HepG2 (cell line): Measurements from ENCODE around the gene CCBE1. TPM values are rescaled to one million over a fixed set of nuclear protein-coding genes. Genes with fewer than 3 reads are reported as not detected.

Source experiments
- ATAC-seq: fragments of 200-7000 bp; cut with Tn5 transposase; 3 replicates; pipeline ENCODE4 v1.9.1; 2020; ENCODE audit warnings: mild to moderate bottlenecking, moderate library complexity
- BruUV-seq: library from RNA; stranded (reverse); fragments of 400-500 nt; replicated peaks from 2 replicates; lab custom pipeline; 2021; lab: Mats Ljungman, UMichigan
- CTCF ChIA-PET: fragments of 300-600 bp; formaldehyde crosslinking; extraction: SDS; loops from one replicate; lab custom pipeline; 2021; ENCODE audit warnings: low total read pairs, inconsistent platforms, low intra/inter-chr PET ratio; lab: Yijun Ruan, JAX
- POLR2A ChIA-PET: fragments of 350-600 bp; sonication (Branson Sonifier 250); formaldehyde crosslinking; loops from one replicate; lab custom pipeline; 2020; ENCODE audit warnings: antibody characterized with exemption, inconsistent platforms; lab: Yijun Ruan, JAX
- DNase-seq: peaks from one replicate; pipeline ENCODE4 v3.0.0-alpha.2; 2015; ENCODE audit warnings: low spot score
- FAIRE-seq: peaks from 3 replicates; lab custom pipeline; 2011; peaks lifted over from hg19 to GRCh38; lab: Jason Lieb, UNC
- H2AFZ ChIP-seq: one replicate; pipeline ENCODE4 v1.6.1; 2011; ENCODE audit warnings: low read length, inconsistent platforms
- H3K27ac ChIP-seq: fragments of 300-600 bp; 3 replicates; pipeline ENCODE4 v1.8.0; 2011; ENCODE audit warnings: mixed run types, mild to moderate bottlenecking, mixed read lengths, low read length, inconsistent platforms; ENCODE audit not compliant: insufficient read depth; ENCODE audit errors: extremely low read length
- H3K27me3 ChIP-seq, 2 experiments: fragments of 200-600 bp in 1 of 2; 2 replicates in 1 of 2; 3 replicates in 1 of 2; pipeline versions ENCODE4 v1.6.0 to v1.8.0; 2011; ENCODE audit warnings: low read length in 2 of 2, mild to moderate bottlenecking in 2 of 2, moderate library complexity in 2 of 2, inconsistent platforms in 1 of 2; ENCODE audit not compliant: insufficient read depth in 2 of 2, control insufficient read depth in 1 of 2
- H3K36me3 ChIP-seq, 2 experiments: fragments of 200-600 bp in 1 of 2; replicated peaks in 1 of 2; 2 replicates in 1 of 2; 3 replicates in 1 of 2; pipeline versions ENCODE4 v1.5.1 to v1.8.0; 2011; ENCODE audit warnings: low read length in 2 of 2, inconsistent platforms in 1 of 2; ENCODE audit not compliant: insufficient read depth in 2 of 2, control insufficient read depth in 1 of 2
- H3K4me1 ChIP-seq: 2 replicates; pipeline ENCODE4 v1.5.1; 2012; ENCODE audit warnings: low read length, inconsistent platforms; ENCODE audit not compliant: insufficient read depth
- H3K4me2 ChIP-seq: 2 replicates; pipeline ENCODE4 v1.6.0; 2011; ENCODE audit warnings: low read depth, low read length, inconsistent platforms
- H3K4me3 ChIP-seq, 3 experiments: fragments of 200-600 bp in 1 of 3; sonication (generic), shearing (Covaris generic) in 1 of 3; replicated peaks in 1 of 3; 2 replicates each; pipeline ENCODE4 v1.5.1; 2011 to 2016; ENCODE audit warnings: low read length in 3 of 3, inconsistent platforms in 2 of 3, low read depth in 2 of 3, mild to moderate bottlenecking in 2 of 3, control low read depth in 1 of 3, mixed read lengths in 1 of 3; ENCODE audit not compliant: insufficient read depth in 1 of 3
- H3K79me2 ChIP-seq: one replicate; pipeline ENCODE4 v1.6.1; 2011; ENCODE audit warnings: low read length, inconsistent platforms; ENCODE audit not compliant: insufficient read depth
- H3K9ac ChIP-seq: 2 replicates; pipeline ENCODE4 v1.6.0; 2011; ENCODE audit warnings: mild to moderate bottlenecking, low read depth, low read length, inconsistent platforms; ENCODE audit not compliant: insufficient read depth
- H3K9me3 ChIP-seq: 2 replicates; pipeline ENCODE4 v1.5.1; 2012; ENCODE audit warnings: mild to moderate bottlenecking, low read length
- H4K20me1 ChIP-seq: 2 replicates; pipeline ENCODE4 v1.6.0; 2011; ENCODE audit warnings: inconsistent platforms, mild to moderate bottlenecking, low read length, moderate library complexity; ENCODE audit not compliant: insufficient read depth
- FIP1L1 ChIP-seq: fragments of 200-400 bp; formaldehyde crosslinking; IDR thresholded peaks from 2 replicates; pipeline ENCODE4 v1.6.1; 2018; ENCODE audit warnings: low read depth, mild to moderate bottlenecking, low read length, moderate library complexity, borderline replicate concordance; ENCODE audit not compliant: insufficient read depth
- FOSL1 ChIP-seq: sonication (generic); formaldehyde crosslinking; IDR thresholded peaks from 2 replicates; pipeline ENCODE4 v1.9.0; 2021; ENCODE audit warnings: missing genetic modification reagents, borderline replicate concordance
- FOXK1 ChIP-seq: sonication (generic); formaldehyde crosslinking; IDR thresholded peaks from 2 replicates; pipeline ENCODE4 v1.4.0; 2020; ENCODE audit warnings: low read depth, missing genetic modification reagents, borderline replicate concordance
- KLF9 ChIP-seq: IDR thresholded peaks from 2 replicates; pipeline ENCODE4 v1.6.1; 2016; ENCODE audit warnings: low read depth
- MAFF ChIP-seq: IDR thresholded peaks from 2 replicates; pipeline ENCODE4 v1.6.1; 2011; ENCODE audit warnings: low read depth, low read length, improper control_type of control experiment
- NFE2 ChIP-seq: sonication (generic); formaldehyde crosslinking; IDR thresholded peaks from 2 replicates; pipeline ENCODE4 v1.4.0; 2020; ENCODE audit warnings: missing genetic modification reagents
- PRPF4 ChIP-seq: fragments of 200-400 bp; formaldehyde crosslinking; IDR thresholded peaks from 2 replicates; pipeline ENCODE4 v1.6.1; 2016; ENCODE audit warnings: low read length, low read depth; ENCODE audit not compliant: poor library complexity, severe bottlenecking
- SIN3A ChIP-seq: IDR thresholded peaks from 2 replicates; pipeline ENCODE4 v1.6.1; 2011; ENCODE audit warnings: low read depth, mild to moderate bottlenecking, control low read depth, low read length, borderline replicate concordance
- TMF1 ChIP-seq: sonication (generic); formaldehyde crosslinking; IDR thresholded peaks from 2 replicates; pipeline ENCODE4 v1.8.1; 2022; ENCODE audit warnings: low read depth, missing genetic modification reagents
- U2AF1 ChIP-seq: fragments of 200-400 bp; formaldehyde crosslinking; optimal IDR thresholded peaks from 2 replicates; pipeline ENCODE3; 2017; ENCODE audit warnings: mild to moderate bottlenecking, low read depth, low read length
- ZKSCAN5 ChIP-seq: sonication (generic); formaldehyde crosslinking; IDR thresholded peaks from 2 replicates; pipeline ENCODE4 v1.5.1; 2020; ENCODE audit warnings: mild to moderate bottlenecking, missing genetic modification reagents
- ZNF251 ChIP-seq: sonication (generic); formaldehyde crosslinking; IDR thresholded peaks from 2 replicates; pipeline ENCODE4 v1.9.0; 2021; ENCODE audit warnings: mild to moderate bottlenecking, missing genetic modification reagents
- ZNF446 ChIP-seq: sonication (generic); formaldehyde crosslinking; IDR thresholded peaks from 2 replicates; pipeline ENCODE4 v1.5.0; 2020; ENCODE audit warnings: mild to moderate bottlenecking, missing genetic modification reagents
- ZNF564 ChIP-seq: sonication (generic); formaldehyde crosslinking; IDR thresholded peaks from 2 replicates; pipeline ENCODE4 v1.8.1; 2023; ENCODE audit warnings: mild to moderate bottlenecking, missing genetic modification reagents
- ZSCAN31 ChIP-seq: sonication (generic); formaldehyde crosslinking; IDR thresholded peaks from 2 replicates; pipeline ENCODE4 v1.5.0; 2020; ENCODE audit warnings: low read depth, mild to moderate bottlenecking, missing genetic modification reagents
- WGBS: methylation state at CpG from one replicate; pipeline ENCODE4 v1.1.6; 2017; ENCODE audit warnings: low lambda C conversion rate; 5-methylcytosine and 5-hydroxymethylcytosine counted together
- in situ Hi-C: cut with HindIII; loops from 2 replicates; pipeline ENCODE4 v1.10.0; 2017; ENCODE audit warnings: low pct_unique_long_range_greater_than_20kb; ENCODE audit not compliant: extremely low pct_ligation_motif_present
- intact Hi-C: fragments of 100-400 bp; cut with micrococcal nuclease; formaldehyde crosslinking; loops from one replicate; pipeline ENCODE4 v1.10.0; 2022; ENCODE audit not compliant: unreplicated experiment
- polyA plus RNA-seq, 8 experiments: library from polyadenylated mRNA; depleted of rRNA in 3 of 8; stranded (reverse) in 7 of 8; unstranded in 1 of 8; fragments of >200 nt; fragmentation: Illumina TruSeq in 4 of 8; extraction: Trizol in 4 of 8; gene quantifications; 2 replicates each; pipeline versions ENCODE4 v1.2.1 to v1.2.3, GENCODE V29; 2011 to 2016; ENCODE audit warnings: low read depth in 4 of 8, missing spikeins in 1 of 8, mixed read lengths in 1 of 8; ENCODE audit not compliant: insufficient read depth in 1 of 8
- total RNA-seq, 5 experiments: library from RNA; depleted of rRNA; stranded (reverse); fragments of >200 nt; fragmentation: Illumina TruSeq; extraction: Trizol; gene quantifications; 2 replicates each; pipeline ENCODE4 v1.2.3, GENCODE V29; 2016; ENCODE audit warnings: low read depth in 1 of 5
- TF ChIP-seq, protein P1 (sequence below): sonication (generic); formaldehyde crosslinking; conservative IDR thresholded peaks from 2 replicates; pipeline ENCODE4 v1.8.0; 2022; ENCODE audit warnings: mild to moderate bottlenecking, moderate library complexity, missing genetic modification reagents
- TF ChIP-seq, protein P2 (sequence below): sonication (generic); formaldehyde crosslinking; IDR thresholded peaks from 2 replicates; pipeline ENCODE4 v1.4.0; 2020; ENCODE audit warnings: missing genetic modification reagents
- TF ChIP-seq, protein P3 (sequence below): sonication (generic); formaldehyde crosslinking; IDR thresholded peaks from 2 replicates; pipeline ENCODE4 v1.4.0; 2020; ENCODE audit warnings: missing genetic modification reagents, borderline replicate concordance

The CCBE1 gene
- total and polyA plus RNA-seq, 2 of the 13 experiments (the other 11 are each of a cell fraction or from before 2014, with no cell fraction given): not detected

DNA sequence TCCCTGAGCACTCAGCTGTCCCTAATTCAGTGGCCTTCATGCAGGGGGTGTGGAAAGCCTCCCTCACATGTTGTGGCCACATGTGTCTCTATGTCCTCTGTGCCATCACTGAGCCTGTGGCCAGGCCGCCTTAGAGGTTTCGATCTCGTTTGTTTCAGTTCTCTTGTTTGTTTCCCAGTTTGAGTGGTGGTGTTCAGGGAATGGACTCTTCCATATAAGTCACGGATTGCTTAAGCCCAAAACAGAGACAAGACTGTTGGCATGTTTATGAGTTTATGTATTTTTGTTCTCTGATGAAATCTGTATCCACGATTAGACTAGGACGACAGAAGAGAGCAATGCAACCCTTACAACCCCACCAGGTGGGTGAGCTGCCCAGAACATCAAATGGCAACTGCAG, 134.5 kb downstream of the CCBE1 start:
- H3K4me2 ChIP-seq: no peak overlapping the region
- no TSS peak for BruUV-seq
- WGBS: 12% methylated on average over 6 of the region's 6 CpGs

More for the DNA sequence above, 134.5 kb downstream of the CCBE1 start:
- FAIRE-seq: no peak
- Histone ChIP-seq H3K27ac (no peak overlapping the region), H4K20me1 (no peaks in the 10 kb centered on the region), H3K4me1 (no peaks in the 10 kb centered on the region), H3K36me3 (no peaks in the 10 kb centered on the region), H3K9me3 (no peaks in the 10 kb centered on the region), H3K27me3 (peaks cover 0 to 4% of the 10 kb centered on the region in 2 experiments; a peak in 1 of 5 replicates), H3K79me2 (no peaks in the 10 kb centered on the region), H3K9ac (no peak overlapping the region), H2AFZ (no peak overlapping the region), H3K4me3 (no peak overlapping the region)
- TF ChIP-seq ZSCAN31 (CRISPR knock-in tag) (no peak), FOXK1 (CRISPR knock-in tag) (no peak), MAFF (no peak), SIN3A (no peak), U2AF1 (no peak), ZNF564 (CRISPR knock-in tag) (no peak), NFE2 (CRISPR knock-in tag) (no peak), FOSL1 (no peak), ZNF251 (CRISPR knock-in tag) (no peak), ZNF446 (CRISPR knock-in tag) (no peak), FIP1L1 (no peak), PRPF4 (no peak), ZKSCAN5 (CRISPR knock-in tag) (no peak), TMF1 (CRISPR knock-in tag) (no peak), KLF9 (CRISPR knock-in tag) (no peak)
- TF ChIP-seq, protein P1, sequence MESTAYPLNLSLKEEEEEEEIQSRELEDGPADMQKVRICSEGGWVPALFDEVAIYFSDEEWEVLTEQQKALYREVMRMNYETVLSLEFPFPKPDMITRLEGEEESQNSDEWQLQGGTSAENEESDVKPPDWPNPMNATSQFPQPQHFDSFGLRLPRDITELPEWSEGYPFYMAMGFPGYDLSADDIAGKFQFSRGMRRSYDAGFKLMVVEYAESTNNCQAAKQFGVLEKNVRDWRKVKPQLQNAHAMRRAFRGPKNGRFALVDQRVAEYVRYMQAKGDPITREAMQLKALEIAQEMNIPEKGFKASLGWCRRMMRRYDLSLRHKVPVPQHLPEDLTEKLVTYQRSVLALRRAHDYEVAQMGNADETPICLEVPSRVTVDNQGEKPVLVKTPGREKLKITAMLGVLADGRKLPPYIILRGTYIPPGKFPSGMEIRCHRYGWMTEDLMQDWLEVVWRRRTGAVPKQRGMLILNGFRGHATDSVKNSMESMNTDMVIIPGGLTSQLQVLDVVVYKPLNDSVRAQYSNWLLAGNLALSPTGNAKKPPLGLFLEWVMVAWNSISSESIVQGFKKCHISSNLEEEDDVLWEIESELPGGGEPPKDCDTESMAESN (CRISPR knock-in tag): no peak
- TF ChIP-seq, protein P2, sequence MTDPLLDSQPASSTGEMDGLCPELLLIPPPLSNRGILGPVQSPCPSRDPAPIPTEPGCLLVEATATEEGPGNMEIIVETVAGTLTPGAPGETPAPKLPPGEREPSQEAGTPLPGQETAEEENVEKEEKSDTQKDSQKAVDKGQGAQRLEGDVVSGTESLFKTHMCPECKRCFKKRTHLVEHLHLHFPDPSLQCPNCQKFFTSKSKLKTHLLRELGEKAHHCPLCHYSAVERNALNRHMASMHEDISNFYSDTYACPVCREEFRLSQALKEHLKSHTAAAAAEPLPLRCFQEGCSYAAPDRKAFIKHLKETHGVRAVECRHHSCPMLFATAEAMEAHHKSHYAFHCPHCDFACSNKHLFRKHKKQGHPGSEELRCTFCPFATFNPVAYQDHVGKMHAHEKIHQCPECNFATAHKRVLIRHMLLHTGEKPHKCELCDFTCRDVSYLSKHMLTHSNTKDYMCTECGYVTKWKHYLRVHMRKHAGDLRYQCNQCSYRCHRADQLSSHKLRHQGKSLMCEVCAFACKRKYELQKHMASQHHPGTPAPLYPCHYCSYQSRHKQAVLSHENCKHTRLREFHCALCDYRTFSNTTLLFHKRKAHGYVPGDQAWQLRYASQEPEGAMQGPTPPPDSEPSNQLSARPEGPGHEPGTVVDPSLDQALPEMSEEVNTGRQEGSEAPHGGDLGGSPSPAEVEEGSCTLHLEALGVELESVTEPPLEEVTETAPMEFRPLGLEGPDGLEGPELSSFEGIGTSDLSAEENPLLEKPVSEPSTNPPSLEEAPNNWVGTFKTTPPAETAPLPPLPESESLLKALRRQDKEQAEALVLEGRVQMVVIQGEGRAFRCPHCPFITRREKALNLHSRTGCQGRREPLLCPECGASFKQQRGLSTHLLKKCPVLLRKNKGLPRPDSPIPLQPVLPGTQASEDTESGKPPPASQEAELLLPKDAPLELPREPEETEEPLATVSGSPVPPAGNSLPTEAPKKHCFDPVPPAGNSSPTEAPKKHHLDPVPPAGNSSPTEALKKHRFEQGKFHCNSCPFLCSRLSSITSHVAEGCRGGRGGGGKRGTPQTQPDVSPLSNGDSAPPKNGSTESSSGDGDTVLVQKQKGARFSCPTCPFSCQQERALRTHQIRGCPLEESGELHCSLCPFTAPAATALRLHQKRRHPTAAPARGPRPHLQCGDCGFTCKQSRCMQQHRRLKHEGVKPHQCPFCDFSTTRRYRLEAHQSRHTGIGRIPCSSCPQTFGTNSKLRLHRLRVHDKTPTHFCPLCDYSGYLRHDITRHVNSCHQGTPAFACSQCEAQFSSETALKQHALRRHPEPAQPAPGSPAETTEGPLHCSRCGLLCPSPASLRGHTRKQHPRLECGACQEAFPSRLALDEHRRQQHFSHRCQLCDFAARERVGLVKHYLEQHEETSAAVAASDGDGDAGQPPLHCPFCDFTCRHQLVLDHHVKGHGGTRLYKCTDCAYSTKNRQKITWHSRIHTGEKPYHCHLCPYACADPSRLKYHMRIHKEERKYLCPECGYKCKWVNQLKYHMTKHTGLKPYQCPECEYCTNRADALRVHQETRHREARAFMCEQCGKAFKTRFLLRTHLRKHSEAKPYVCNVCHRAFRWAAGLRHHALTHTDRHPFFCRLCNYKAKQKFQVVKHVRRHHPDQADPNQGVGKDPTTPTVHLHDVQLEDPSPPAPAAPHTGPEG (CRISPR knock-in tag): no peak
- TF ChIP-seq, protein P3, sequence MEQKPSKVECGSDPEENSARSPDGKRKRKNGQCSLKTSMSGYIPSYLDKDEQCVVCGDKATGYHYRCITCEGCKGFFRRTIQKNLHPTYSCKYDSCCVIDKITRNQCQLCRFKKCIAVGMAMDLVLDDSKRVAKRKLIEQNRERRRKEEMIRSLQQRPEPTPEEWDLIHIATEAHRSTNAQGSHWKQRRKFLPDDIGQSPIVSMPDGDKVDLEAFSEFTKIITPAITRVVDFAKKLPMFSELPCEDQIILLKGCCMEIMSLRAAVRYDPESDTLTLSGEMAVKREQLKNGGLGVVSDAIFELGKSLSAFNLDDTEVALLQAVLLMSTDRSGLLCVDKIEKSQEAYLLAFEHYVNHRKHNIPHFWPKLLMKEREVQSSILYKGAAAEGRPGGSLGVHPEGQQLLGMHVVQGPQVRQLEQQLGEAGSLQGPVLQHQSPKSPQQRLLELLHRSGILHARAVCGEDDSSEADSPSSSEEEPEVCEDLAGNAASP (CRISPR knock-in tag): no peak
- ChIA-PET CTCF (no interaction called here), POLR2A (no interaction called here)
- intact Hi-C loops: no loop called here
- in situ Hi-C loops: no loop called here
- no peak for DNase-seq
- ATAC-seq: no peak
